HG03025 (cell line): ENCODE data around the gene RGS7.
"Not testable (repeated sequence)": the region's sequence is repeated elsewhere in the genome, so short reads cannot be mapped to it uniquely, and the experiment has no call there.

Experiments used
- ATAC-seq: cut with Tn5 transposase; IDR thresholded peaks from one replicate; pipeline ENCODE4 v1.9.1; 2021; ENCODE audit warnings: mild to moderate bottlenecking, moderate library complexity; ENCODE audit not compliant: unreplicated experiment, low FRiP score

RGS7 gene

GRCh38 chr1:241145881-241146280 is 211.1 kb downstream of the RGS7 start:
- ATAC-seq, result no peak

DNA sequence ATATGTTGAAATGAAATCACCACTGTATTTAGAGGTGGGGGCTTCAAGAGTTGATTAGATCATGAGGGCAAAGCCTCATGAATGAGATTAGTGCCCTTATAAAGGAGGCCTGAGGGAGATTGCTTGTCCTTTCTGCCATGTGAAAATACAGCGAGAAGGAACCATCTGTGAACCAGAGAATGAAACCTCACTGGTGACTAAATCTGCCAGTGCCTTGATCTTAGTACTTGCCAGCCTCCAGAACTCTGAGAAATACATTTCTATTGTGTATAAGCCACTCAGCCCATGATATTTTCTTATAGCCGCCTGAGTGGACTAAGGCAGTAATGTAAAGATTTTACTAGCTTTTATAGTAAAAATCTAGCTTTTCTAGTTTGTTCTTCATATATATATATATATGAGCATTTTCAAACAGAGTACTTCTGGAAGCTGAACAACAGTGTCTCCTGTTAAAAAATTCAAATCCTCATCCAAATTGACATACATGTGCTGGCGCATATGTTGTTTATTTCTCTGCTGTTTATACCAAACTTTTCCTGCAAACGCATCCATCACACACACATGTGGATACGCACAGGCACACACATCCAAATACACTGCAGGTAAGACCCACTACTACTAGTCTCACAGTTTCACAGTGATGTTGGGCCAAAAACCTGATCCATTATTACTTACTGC is 213.1 kb downstream of the RGS7 start:
- no peak for ATAC-seq

- ATAC-seq, result no peak
Observed at GRCh38 chr1:241142493-241142892, 214.5 kb downstream of the RGS7 start.

- ATAC-seq, result not testable (repeated sequence)
Observed at GRCh38 chr1:241141646-241142045, 215.4 kb downstream of the RGS7 start.

- no peak for ATAC-seq
Observed at GRCh38 chr1:241140670-241141069, 216.3 kb downstream of the RGS7 start.

- no peak for ATAC-seq
Observed at GRCh38 chr1:241139047-241139446, 218.0 kb downstream of the RGS7 start.

DNA sequence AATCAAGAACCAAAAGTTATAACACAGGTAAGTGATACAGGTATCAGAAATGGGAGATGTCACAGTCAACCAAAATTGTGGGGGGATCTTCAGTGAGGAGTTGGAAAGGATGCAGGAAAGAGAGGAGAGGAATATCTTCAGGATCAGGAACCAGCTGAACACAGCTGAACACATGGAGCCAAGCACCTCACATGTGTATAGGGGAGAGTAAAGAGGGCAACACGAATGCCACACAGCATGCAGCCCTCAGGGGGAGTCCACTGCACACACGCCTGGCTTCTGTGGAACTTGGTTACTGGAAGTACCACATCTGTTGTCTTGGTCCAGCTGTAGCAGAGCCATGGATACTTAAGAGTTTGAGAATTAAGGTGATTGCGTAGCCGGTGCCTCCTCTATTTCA is 218.8 kb downstream of the RGS7 start:
- no peak for ATAC-seq

- ATAC-seq, result no peak
Observed at GRCh38 chr1:241136389-241136788, 220.6 kb downstream of the RGS7 start.

DNA sequence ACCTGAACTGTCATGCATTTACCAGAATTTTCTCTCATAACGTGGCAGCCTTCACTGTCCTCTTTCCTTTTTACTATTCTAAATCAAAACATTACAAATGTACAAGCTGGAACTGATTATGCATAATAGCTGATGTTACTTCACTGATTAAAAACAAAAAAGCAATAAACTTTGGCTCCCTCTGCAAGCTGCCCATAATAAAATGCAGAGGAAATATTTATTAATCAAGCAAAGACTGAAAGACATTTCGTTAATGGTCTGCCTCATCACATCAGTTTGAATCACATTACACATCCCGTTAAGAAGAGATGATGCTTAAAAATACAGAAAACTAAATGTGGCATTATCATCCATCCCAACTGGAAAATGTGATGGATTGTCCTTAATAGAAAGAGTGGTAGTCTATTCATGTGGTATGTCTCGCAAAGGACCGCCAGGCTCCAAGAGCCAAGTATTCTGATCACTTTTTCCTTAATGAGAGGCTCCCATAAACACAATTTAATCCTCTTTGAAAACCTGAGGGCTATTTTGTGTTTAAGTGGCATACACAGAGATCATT is 225.3 kb downstream of the RGS7 start:
- ATAC-seq, result no peak

GRCh38 chr1:241130881-241131280 is 226.1 kb downstream of the RGS7 start:
- no peak for ATAC-seq

DNA sequence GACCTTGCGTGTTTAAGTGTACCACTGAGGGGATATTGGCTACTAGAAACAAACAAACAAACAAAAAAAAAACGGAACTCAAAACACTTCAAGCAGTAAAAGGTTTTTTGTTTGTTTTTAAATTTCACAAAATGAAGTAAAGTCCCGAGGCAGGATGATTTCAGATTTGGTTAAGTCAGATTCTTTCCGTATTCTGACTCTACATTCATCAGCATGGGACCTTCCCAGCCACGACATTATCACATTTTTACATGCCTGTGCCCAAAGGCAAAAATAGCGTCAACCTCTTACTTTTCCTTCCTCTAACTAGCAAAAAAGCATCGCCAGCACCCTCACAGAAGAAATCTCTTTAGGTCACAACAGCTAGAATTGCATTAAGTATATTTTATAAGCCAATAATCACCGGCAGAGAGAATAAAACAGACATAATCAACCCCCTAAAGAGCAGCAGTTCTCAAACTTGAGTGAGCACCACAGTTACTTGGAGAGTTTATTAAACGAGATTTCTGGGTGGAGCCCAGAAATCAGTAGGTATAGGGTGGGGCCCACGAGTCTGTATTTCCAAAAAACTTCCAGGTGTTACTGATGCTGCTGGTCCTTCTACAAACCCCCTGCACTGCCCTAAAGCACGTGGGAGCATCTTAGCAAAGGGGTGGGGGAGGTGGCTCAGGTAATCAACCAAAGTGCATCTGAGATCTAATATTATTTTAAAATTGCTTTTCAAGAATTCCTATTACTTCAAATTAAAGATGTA is 227.6 kb downstream of the RGS7 start:
- no peak for ATAC-seq

GRCh38 chr1:241125286-241125685 is 231.7 kb downstream of the RGS7 start:
- no peak for ATAC-seq

GRCh38 chr1:241118049-241118448 is 239.0 kb downstream of the RGS7 start:
- no peak for ATAC-seq

- ATAC-seq, result no peak
Observed at GRCh38 chr1:241115784-241116183, 241.2 kb downstream of the RGS7 start.

DNA sequence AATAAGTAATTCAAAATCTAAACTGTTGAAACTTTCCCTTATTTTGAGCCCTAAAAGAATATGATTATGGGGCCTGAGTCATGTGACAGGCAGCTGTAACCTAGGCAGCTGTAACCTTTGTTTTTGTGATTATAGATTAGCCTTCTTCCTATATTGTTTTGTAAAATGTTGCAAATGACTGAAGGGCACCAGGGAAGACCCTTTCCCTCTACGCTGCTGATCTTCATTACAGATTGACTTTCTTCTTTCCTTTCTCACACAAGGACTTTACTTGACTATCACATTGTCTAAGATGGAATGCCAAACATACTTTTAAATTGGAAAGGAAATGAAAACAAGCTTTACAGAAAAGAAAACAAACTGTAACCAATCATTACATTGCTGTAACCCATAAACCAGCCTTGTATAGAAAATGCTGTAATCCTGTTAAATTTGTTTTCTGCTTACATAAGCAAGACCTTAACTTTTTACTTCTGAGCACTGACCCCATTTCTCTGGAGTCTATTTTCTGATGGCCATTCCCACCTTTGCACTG is 242.2 kb downstream of the RGS7 start:
- no peak for ATAC-seq

DNA sequence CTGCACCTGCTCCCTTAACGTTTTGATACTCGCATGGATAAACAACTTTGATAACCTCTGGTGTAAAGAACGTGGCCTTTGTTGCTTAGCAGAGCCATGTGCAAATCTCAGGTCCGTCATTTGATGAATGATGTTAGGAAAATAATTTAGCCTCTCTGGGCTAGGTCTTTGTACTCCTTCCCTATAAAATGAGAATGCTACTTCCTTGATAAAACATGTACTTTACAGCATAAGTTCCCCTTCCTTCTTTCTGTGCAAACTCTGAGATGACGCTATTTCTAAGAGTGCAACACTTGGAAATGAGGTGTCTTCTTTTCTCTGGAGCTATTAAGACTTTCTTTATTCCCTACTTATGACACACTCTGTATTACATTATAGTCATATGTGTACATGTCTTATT is 243.4 kb downstream of the RGS7 start:
- no peak for ATAC-seq

DNA sequence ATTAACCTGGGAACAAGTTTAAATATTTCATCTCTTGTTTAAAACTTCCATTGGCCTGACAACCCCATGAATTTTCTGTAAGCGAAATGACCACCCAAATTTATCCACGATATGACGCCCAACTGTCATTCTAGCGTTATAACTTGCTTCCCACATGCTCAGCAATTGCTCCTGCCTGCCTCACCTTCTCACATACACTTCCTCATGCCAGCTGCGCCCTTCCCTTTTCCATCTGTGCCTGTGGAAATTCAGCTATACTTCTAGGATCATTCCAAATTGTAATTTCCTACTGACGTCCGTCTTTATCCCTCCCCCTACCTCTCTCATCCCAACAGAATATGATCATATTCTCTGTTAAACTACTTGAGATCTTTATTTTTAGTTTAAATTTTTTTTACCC is 248.0 kb downstream of the RGS7 start:
- no peak for ATAC-seq

- no peak for ATAC-seq
Observed at GRCh38 chr1:241105147-241105546, 251.9 kb downstream of the RGS7 start.

DNA sequence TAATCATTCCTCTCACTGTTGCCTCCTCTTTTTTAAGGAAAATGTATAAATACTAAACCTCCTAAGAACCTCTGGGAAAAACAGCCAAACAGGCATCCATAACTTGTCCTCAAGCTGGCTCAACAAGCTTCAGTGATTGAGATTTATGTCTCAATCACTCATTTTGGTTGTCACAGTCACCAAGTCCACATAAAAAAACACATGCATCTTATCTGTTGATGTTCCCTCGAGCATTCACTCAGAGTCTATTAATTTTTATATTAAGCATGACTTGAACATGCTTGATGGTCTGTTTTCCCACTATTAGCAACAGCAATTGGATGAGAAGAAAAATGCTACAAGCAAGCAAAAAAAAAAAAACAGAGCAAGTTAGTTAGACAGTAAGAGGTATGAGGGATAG is 254.3 kb downstream of the RGS7 start:
- ATAC-seq, result no peak

GRCh38 chr1:241101622-241102021 is 255.4 kb downstream of the RGS7 start:
- ATAC-seq, result no peak

DNA sequence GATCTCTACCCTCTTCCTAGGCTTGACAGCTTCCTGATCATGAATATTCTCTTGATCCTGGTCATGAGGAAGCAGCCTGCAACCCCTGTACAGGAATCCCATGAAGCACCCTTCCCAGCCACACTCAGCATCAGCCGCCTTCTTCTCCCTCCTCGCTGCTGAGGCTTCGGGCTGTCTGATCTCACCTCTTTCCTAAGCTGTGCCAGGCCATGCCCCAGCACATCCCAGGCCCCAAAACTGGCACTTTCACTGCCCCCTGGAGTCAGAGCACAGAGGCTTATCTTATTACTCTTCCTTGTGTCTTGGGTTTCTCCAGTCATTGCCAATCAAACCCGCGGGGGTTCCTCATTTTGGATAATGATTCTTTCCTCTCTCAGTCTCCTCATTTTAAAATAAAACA is 259.5 kb downstream of the RGS7 start:
- no peak for ATAC-seq

GRCh38 chr1:241096982-241097381 is 260.0 kb downstream of the RGS7 start:
- ATAC-seq, result no peak
